ENCODE measurements around the gene ACSS1. TPM values are rescaled to one million over a fixed set of nuclear protein-coding genes. Genes with fewer than 3 reads are reported as not detected.
A peak's percentile ranks its signal among the peaks of the same experiment; 100 is the strongest.

The ACSS1 gene
- total RNA-seq, 1 experiment from 2014 or later: 0.61 TPM

- H2AFZ ChIP-seq (ENCODE audit: low read length): no peak overlapping the region
- no peak overlapping the region for H2BK12ac ChIP-seq (ENCODE audit: insufficient read length, low read depth, low read length)
- no peak overlapping the region for H2BK120ac ChIP-seq (ENCODE audit: low read depth, low read length, poor library complexity, severe bottlenecking)
- no peaks in the 10 kb centered on the region for H3K4me1 Mint-ChIP-seq
- no peak overlapping the region for H3K23ac ChIP-seq (ENCODE audit: insufficient read length, low read depth, low read length)
- H4K5ac ChIP-seq (ENCODE audit: insufficient read length, low read depth, low read length): no peak overlapping the region
- no peaks in the 10 kb centered on the region for H4K20me1 ChIP-seq (ENCODE audit: control insufficient read depth, insufficient read depth, insufficient read length)
- H3K4ac ChIP-seq (ENCODE audit: low read depth, low read length): no peak overlapping the region
- no peak overlapping the region for H2BK5ac ChIP-seq (ENCODE audit: insufficient read length, low read length)
- no peaks in the 10 kb centered on the region for H3K27me3 ChIP-seq (ENCODE audit: insufficient read depth, low read length)
- DNase-seq: peak; percentile 4
- H3K79me2 ChIP-seq (ENCODE audit: insufficient read depth, low read length): no peaks in the 10 kb centered on the region; the same call in 1 of the 2 replicates
- peaks cover 7% of the 10 kb centered on the region for H3K79me1 ChIP-seq (ENCODE audit: insufficient read depth, low read depth, low read length, poor library complexity, severe bottlenecking)
- H3K18ac ChIP-seq (ENCODE audit: insufficient read length, low read depth, low read length): no peak overlapping the region
- no peak overlapping the region for H4K91ac ChIP-seq (ENCODE audit: insufficient read length, low read depth, low read length)
- H3T11ph ChIP-seq (ENCODE audit: low read length): no peak overlapping the region
- no peak overlapping the region for H3K27ac ChIP-seq (ENCODE audit: insufficient read length, low read depth, low read length)
- no peak overlapping the region for H3K14ac ChIP-seq (ENCODE audit: insufficient read depth, low read length)
- H2BK20ac ChIP-seq (ENCODE audit: low read depth, low read length, poor library complexity, severe bottlenecking): no peak overlapping the region
- TF ChIP-seq CTCF (conservative IDR thresholded peaks at IDR 0.05): no peak
- H4K8ac ChIP-seq (replicated peaks; ENCODE audit: insufficient read length, low read depth, low read length): no peak overlapping the region
- no peak overlapping the region for H3K27ac Mint-ChIP-seq
- no peak overlapping the region for H2BK15ac ChIP-seq (ENCODE audit: low read depth, low read length)
- no peak overlapping the region for H3K9ac ChIP-seq (ENCODE audit: extremely low read depth, insufficient read length, low read length)
- peaks cover 60 to 68% (median 65%) of the 10 kb centered on the region in 3 experiments for H3K36me3 Mint-ChIP-seq (ENCODE audit: insufficient read depth in 1 of 3, low read depth in 3 of 3)
- H3K56ac ChIP-seq (ENCODE audit: insufficient read length, low read depth, low read length): no peak overlapping the region
- H2AK5ac ChIP-seq (ENCODE audit: insufficient read length, low read length): no peak overlapping the region
- H3K23me2 ChIP-seq (ENCODE audit: insufficient read length, low read depth, low read length, poor library complexity, severe bottlenecking): no peaks in the 10 kb centered on the region
- no peak overlapping the region for H3K4me2 ChIP-seq (ENCODE audit: insufficient read depth, insufficient read length, low read length)
- no CpG with 5 or more reads among the region's 3 CpGs for WGBS (ENCODE audit: extremely low coverage, insufficient read length, low lambda C conversion rate)
- H3K4me1 ChIP-seq (ENCODE audit: insufficient read depth, low read length): no peaks in the 10 kb centered on the region
- no peaks in the 10 kb centered on the region; the same call in 1 of the 2 replicates for H3K27me3 Mint-ChIP-seq (ENCODE audit: low read depth)
- H3K4me3 Mint-ChIP-seq: no peak overlapping the region
- peaks cover 16% of the 10 kb centered on the region for H3K9me3 ChIP-seq (ENCODE audit: control insufficient read depth, low read depth, low read length)
- H3K9me3 Mint-ChIP-seq: peaks cover 10 to 18% of the 10 kb centered on the region in 2 experiments
Observed at GRCh38 chr20:24981790-24982189, 76.1 kb downstream of the ACSS1 start.

Data from H9 (cell line).